GM23338 (cell line): ENCODE results near the gene CYP46A1.

Experiments
- CREB1 ChIP-seq: fragments of 250-450 bp; sonication (Bioruptor Pico); IDR thresholded peaks from 2 replicates; pipeline ENCODE4 v1.5.0; 2020; ENCODE audit warnings: low read depth, mild to moderate bottlenecking, moderate library complexity
- EZH2 ChIP-seq: fragments of 200-600 bp; sonication (generic); IDR thresholded peaks from one replicate; pipeline ENCODE4 v1.8.0; 2017; ENCODE audit warnings: antibody characterized with exemption, mild to moderate bottlenecking, low read depth; ENCODE audit not compliant: unreplicated experiment
- EZH2phosphoT487 ChIP-seq: fragments of 200-600 bp; sonication (generic); IDR thresholded peaks from one replicate; pipeline ENCODE4 v1.8.1; 2018; ENCODE audit warnings: antibody characterized with exemption; ENCODE audit not compliant: unreplicated experiment
- JUNB ChIP-seq: IDR thresholded peaks from one replicate; pipeline ENCODE4 v1.6.1; 2016; ENCODE audit warnings: antibody characterized with exemption; ENCODE audit not compliant: unreplicated experiment
- POLR2AphosphoS5 ChIP-seq: IDR thresholded peaks from 2 replicates; pipeline ENCODE4 v1.6.1; 2016; ENCODE audit warnings: antibody characterized with exemption, low read depth
- TF ChIP-seq, protein P1 (sequence below), 2 experiments: fragments of 200-600 bp in 1 of 2; sonication (generic) in 1 of 2; conservative IDR thresholded peaks; 2 replicates each; pipeline versions ENCODE4 v1.5.1 to v1.6.1; 2016 to 2017; ENCODE audit warnings: antibody characterized with exemption in 2 of 2, low read depth in 2 of 2, mild to moderate bottlenecking in 2 of 2, moderate library complexity in 1 of 2
- TF ChIP-seq, protein P2 (sequence below): IDR thresholded peaks from one replicate; pipeline ENCODE4 v1.6.1; 2018; ENCODE audit warnings: antibody characterized with exemption; ENCODE audit not compliant: unreplicated experiment

DNA sequence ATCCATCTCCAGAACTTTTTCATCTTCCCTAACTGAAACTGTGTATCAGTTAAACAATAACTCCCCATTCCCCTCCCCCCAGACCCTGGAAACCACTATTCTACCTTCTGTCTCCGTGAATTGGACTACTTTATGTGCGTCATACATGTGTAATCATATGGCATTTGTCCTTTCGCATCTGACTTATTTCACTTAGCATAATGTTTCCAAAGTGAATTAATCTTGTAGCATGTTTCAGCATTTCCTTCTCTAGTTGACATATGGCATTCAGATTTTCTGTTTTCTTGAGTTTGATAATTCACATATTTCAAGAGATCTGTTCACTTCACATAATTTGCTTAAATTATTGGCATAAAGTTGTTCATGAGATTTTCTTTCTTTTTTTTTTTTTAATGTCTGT, 9.8 kb downstream of the CYP46A1 start:
- TF ChIP-seq, protein P1, sequence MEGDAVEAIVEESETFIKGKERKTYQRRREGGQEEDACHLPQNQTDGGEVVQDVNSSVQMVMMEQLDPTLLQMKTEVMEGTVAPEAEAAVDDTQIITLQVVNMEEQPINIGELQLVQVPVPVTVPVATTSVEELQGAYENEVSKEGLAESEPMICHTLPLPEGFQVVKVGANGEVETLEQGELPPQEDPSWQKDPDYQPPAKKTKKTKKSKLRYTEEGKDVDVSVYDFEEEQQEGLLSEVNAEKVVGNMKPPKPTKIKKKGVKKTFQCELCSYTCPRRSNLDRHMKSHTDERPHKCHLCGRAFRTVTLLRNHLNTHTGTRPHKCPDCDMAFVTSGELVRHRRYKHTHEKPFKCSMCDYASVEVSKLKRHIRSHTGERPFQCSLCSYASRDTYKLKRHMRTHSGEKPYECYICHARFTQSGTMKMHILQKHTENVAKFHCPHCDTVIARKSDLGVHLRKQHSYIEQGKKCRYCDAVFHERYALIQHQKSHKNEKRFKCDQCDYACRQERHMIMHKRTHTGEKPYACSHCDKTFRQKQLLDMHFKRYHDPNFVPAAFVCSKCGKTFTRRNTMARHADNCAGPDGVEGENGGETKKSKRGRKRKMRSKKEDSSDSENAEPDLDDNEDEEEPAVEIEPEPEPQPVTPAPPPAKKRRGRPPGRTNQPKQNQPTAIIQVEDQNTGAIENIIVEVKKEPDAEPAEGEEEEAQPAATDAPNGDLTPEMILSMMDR (conservative IDR thresholded peaks at IDR 0.05; ENCODE audit: low read depth in 2 of 2), result no peak
- TF ChIP-seq EZH2 (no peak), EZH2phosphoT487 (no peak), JUNB (no peak), CREB1 (no peak), POLR2AphosphoS5 (no peak)
- TF ChIP-seq, protein P2, sequence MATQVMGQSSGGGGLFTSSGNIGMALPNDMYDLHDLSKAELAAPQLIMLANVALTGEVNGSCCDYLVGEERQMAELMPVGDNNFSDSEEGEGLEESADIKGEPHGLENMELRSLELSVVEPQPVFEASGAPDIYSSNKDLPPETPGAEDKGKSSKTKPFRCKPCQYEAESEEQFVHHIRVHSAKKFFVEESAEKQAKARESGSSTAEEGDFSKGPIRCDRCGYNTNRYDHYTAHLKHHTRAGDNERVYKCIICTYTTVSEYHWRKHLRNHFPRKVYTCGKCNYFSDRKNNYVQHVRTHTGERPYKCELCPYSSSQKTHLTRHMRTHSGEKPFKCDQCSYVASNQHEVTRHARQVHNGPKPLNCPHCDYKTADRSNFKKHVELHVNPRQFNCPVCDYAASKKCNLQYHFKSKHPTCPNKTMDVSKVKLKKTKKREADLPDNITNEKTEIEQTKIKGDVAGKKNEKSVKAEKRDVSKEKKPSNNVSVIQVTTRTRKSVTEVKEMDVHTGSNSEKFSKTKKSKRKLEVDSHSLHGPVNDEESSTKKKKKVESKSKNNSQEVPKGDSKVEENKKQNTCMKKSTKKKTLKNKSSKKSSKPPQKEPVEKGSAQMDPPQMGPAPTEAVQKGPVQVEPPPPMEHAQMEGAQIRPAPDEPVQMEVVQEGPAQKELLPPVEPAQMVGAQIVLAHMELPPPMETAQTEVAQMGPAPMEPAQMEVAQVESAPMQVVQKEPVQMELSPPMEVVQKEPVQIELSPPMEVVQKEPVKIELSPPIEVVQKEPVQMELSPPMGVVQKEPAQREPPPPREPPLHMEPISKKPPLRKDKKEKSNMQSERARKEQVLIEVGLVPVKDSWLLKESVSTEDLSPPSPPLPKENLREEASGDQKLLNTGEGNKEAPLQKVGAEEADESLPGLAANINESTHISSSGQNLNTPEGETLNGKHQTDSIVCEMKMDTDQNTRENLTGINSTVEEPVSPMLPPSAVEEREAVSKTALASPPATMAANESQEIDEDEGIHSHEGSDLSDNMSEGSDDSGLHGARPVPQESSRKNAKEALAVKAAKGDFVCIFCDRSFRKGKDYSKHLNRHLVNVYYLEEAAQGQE, result no peak
